Omental fat pad (tissue), 4 donors: Measurements from ENCODE around the gene NCL. TPM values are rescaled to one million over a fixed set of nuclear protein-coding genes. Genes with fewer than 3 reads are reported as not detected.
"Not testable (repeated sequence)": the region's sequence is repeated elsewhere in the genome, so short reads cannot be mapped to it uniquely, and the experiment has no call there.

ENCODE experiments used
- ATAC-seq: fragments of 150-250 bp; one replicate; pipeline ENCODE4 v1.9.1; 2016; ENCODE audit warnings: mild to moderate bottlenecking, moderate library complexity; ENCODE audit not compliant: low FRiP score
- DNase-seq: peaks from one replicate; pipeline ENCODE4 v3.0.0-alpha.2; 2019; ENCODE audit warnings: low spot score
- CTCF ChIP-seq, 3 donors: fragments of 450-650 bp; IDR thresholded peaks; one replicate each; pipeline ENCODE4 v1.5.1; 2016 to 2017; ENCODE audit warnings: antibody characterized with exemption in 3 of 3, mild to moderate bottlenecking in 3 of 3, moderate library complexity in 2 of 3
- total RNA-seq, 4 donors: library from RNA; depleted of rRNA; stranded (reverse); fragments of >200 nt; gene quantifications; one replicate each; pipeline ENCODE4 v1.1.0, GENCODE V29; 2016

Gene NCL
- total RNA-seq, 4 donors from 2014 or later = 174 to 495 (median 225) TPM

DNA sequence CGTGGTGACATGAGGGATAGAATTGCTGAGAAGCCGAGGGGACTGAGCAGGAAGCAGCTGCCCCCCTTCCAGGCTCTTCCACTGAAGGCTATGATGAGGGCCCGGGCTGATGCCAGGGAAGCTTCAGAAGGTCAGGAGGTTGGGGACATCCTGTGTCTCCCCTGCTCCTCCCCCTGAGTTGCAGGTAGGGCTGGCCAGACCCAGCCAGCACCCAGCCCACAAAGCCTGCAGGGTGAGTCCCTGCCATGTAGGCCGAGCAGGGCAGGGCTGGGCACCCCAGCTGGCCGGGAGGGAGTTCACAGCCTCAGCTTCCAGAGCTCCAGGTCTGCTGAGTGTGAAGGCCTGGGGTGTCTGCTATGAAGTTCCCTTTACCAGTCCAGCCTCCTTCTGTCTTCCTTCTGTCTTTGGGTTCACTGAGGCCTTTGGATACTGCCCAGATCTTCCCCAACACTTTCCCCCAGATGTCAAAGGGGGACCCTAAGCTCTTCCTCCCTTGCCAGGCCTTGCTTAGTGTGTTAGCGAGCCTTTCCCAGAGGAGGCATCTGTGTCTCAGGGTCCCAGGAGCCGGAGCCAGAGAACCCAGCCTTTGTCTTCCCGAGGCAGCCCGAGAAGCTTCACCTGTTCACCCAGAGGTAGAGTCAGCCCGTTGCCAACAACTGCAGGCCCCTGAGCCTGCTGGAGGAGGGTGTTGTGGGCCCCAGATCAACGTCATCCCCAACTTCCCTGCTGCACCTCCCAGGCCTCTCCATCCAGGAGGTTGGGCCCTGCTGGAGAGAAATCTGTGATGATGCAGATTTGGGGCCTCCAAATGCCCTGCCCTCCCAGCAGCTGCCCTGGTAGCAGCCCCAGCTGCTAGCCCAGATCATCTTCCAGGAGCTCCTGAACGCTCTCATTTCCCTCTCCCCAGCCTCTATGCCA is 3.6 kb upstream of the NCL start:
- no peak for TF ChIP-seq CTCF (IDR thresholded peaks at IDR 0.05)
- DNase-seq (no peak), ATAC-seq (no peak)

DNA sequence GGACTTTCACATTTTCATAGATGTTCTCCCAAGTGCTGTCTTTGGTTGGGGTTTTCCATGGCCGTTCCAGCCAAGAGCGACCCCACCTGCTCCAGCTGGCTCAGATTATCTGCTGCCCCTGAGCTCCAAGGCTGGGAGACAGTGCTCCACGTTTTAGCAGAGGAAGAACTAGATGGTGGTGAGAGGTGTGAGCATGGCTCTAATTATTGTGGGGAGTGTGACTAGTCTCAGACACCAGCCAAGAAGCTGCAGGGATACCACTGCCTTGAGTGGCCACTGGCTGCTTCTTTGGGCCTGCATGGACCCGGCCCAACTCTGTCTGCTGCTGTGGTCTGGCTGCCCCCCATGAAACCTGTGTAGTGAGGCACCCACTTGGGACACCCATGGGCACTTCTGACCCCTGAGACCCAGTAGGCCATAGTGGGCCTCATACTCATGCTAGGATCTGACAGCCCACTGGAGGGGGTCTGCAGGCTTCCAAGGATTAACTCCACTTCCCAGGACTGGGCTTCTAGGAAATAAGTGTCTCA is 2.8 kb upstream of the NCL start:
- TF ChIP-seq CTCF (IDR thresholded peaks at IDR 0.05) = no peak
- ATAC-seq = no peak
- DNase-seq = no peak

GRCh38 chr2:231464576-231465540 is 574 bp upstream of the NCL start:
- DNase-seq = peak; percentile 96

DNA sequence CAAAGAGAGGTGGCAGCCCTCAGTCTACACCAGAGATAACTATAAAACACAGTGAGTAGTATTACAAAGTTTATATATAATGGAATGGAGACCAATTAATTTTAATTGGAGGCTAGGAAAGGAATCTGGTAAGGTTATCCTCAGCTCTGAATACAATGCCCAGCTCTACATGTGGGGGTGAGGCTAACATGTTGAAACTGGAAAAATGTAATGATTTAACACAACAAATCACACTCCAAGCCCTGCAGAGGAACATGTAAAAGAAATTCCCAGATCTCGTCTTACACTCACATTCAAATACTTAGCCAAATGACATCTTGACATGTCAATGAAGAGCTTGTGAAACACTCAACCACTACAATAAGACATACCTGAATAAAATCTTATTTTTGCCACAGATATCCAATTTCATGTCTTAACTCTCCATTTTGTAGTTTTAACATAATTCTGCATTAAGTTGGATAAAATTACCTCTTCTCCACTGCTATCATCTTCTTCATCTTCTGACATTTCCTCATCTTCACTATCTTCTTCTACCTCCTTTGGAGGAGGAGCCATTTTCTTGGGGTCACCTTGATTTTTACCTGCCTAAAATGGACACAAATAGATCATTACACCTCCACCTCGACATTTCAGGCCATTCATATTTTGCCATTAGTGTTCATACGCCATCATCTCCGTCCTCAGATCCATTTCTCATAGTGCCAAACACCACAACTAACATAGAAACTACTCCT is 1.4 kb downstream of the NCL start:
- DNase-seq = no peak
- TF ChIP-seq CTCF (IDR thresholded peaks at IDR 0.05) = no peak
- no peak for ATAC-seq

More at GRCh38 chr2:231464576-231465540, 574 bp upstream of the NCL start:
- TF ChIP-seq CTCF (IDR thresholded peaks at IDR 0.05) = no peak
- ATAC-seq = peak; percentile 96

DNA sequence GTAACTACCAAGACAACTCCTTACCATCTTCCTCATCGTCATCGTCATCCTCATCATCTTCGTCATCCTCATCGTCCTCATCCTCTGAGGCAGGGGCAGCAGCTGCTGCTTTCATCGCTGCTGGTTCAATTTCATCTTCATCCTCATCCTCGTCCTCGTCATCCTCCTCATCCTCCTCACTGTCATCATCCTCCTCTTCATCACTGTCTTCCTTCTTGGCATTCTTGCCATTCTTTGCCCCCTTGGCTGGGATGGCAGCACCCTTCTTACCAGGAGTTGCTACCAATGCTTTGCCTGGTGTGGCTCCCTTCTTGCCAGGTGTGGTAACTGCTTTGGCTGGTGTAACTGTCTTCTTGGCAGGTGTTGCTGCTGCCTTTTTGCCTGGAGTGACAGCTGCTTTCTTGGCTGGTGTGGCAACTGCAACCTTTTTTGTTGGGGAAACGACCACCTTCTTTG is 2.7 kb downstream of the NCL start:
- DNase-seq = no peak
- TF ChIP-seq CTCF (IDR thresholded peaks at IDR 0.05) = no peak
- no peak for ATAC-seq

GRCh38 chr2:231460841-231461240 is 3.4 kb downstream of the NCL start:
- ATAC-seq, DNase-seq: not testable (repeated sequence)
